Measurements from ENCODE around the gene DSCAML1. TPM values are rescaled to one million over a fixed set of nuclear protein-coding genes. Genes with fewer than 3 reads are reported as not detected.

Gene DSCAML1
- total RNA-seq, 2 experiments from 2014 or later = not detected

GRCh38 chr11:117671370-117671769 is 125.6 kb downstream of the DSCAML1 start:
- no peaks in the 10 kb centered on the region for H3K9me2 ChIP-seq (ENCODE audit: insufficient read depth, low read length)
- ChIA-PET CTCF (ENCODE audit: unreplicated experiment) (no interaction called here), POLR2A (no interaction called here)
- H3K79me2 ChIP-seq (ENCODE audit: insufficient read depth, low read depth, low read length) = no peaks in the 10 kb centered on the region
- no peak overlapping the region for H3K27ac ChIP-seq (ENCODE audit: low read depth, low read length, poor library complexity, severe bottlenecking)
- H3K4me3 ChIP-seq (ENCODE audit: low read depth, low read length, poor library complexity, severe bottlenecking) = no peak overlapping the region
- no peak for TF ChIP-seq CTCF (conservative IDR thresholded peaks at IDR 0.05; ENCODE audit: low read length)
- TF ChIP-seq EZH2phosphoT487 (IDR thresholded peaks at IDR 0.05; ENCODE audit: borderline replicate concordance, low read depth, low read length) = no peak
- DNase-seq (ENCODE audit: low spot score) = no peak
- no peak overlapping the region for H3K4me2 ChIP-seq (ENCODE audit: low read length)
- no peaks in the 10 kb centered on the region for H3K4me1 ChIP-seq (ENCODE audit: insufficient read depth, low read length, poor library complexity, severe bottlenecking)
- no TSS peak for BruUV-seq (replicated peaks)
- H2AFZ ChIP-seq (ENCODE audit: low read length) = no peak overlapping the region
- intact Hi-C loops (cut with micrococcal nuclease; ENCODE audit: unreplicated experiment) = no loop called here
- no peaks in the 10 kb centered on the region for H3K36me3 ChIP-seq (ENCODE audit: insufficient read depth, low read length)
- no peaks in the 10 kb centered on the region for H3K9me3 ChIP-seq (ENCODE audit: low read length)
- H4K20me1 ChIP-seq (ENCODE audit: insufficient read depth, low read length) = no peaks in the 10 kb centered on the region

GRCh38 chr11:117670924-117671323 is 126.1 kb downstream of the DSCAML1 start:
- H4K20me1 ChIP-seq (ENCODE audit: insufficient read depth, low read length) = no peaks in the 10 kb centered on the region
- no peaks in the 10 kb centered on the region for H3K9me3 ChIP-seq (ENCODE audit: low read length)
- ChIA-PET CTCF (ENCODE audit: unreplicated experiment) (no interaction called here), POLR2A (no interaction called here)
- H3K4me2 ChIP-seq (ENCODE audit: low read length) = no peak overlapping the region
- no peaks in the 10 kb centered on the region for H3K9me2 ChIP-seq (ENCODE audit: insufficient read depth, low read length)
- no peaks in the 10 kb centered on the region for H3K4me1 ChIP-seq (ENCODE audit: insufficient read depth, low read length, poor library complexity, severe bottlenecking)
- intact Hi-C loops (cut with micrococcal nuclease; ENCODE audit: unreplicated experiment) = no loop called here
- H3K27ac ChIP-seq (ENCODE audit: low read depth, low read length, poor library complexity, severe bottlenecking) = no peak overlapping the region
- BruUV-seq (replicated peaks) = no TSS peak
- no peak overlapping the region for H2AFZ ChIP-seq (ENCODE audit: low read length)
- no peaks in the 10 kb centered on the region for H3K79me2 ChIP-seq (ENCODE audit: insufficient read depth, low read depth, low read length)
- no peak for TF ChIP-seq CTCF (conservative IDR thresholded peaks at IDR 0.05; ENCODE audit: low read length)
- no peak for TF ChIP-seq EZH2phosphoT487 (IDR thresholded peaks at IDR 0.05; ENCODE audit: borderline replicate concordance, low read depth, low read length)
- H3K4me3 ChIP-seq (ENCODE audit: low read depth, low read length, poor library complexity, severe bottlenecking) = no peak overlapping the region
- no peak for DNase-seq (ENCODE audit: low spot score)
- H3K36me3 ChIP-seq (ENCODE audit: insufficient read depth, low read length) = no peaks in the 10 kb centered on the region

- no peak overlapping the region for H3K4me2 ChIP-seq (ENCODE audit: low read length)
- intact Hi-C loops (cut with micrococcal nuclease; ENCODE audit: unreplicated experiment) = no loop called here
- CTCF ChIA-PET (ENCODE audit: unreplicated experiment) = no interaction called here
These were observed 126.6 kb downstream of the DSCAML1 start for GRCh38 chr11:117670443-117670842.

More at GRCh38 chr11:117670443-117670842, 126.6 kb downstream of the DSCAML1 start:
- no peaks in the 10 kb centered on the region for H4K20me1 ChIP-seq (ENCODE audit: insufficient read depth, low read length)
- POLR2A ChIA-PET = no interaction called here
- no peaks in the 10 kb centered on the region for H3K9me3 ChIP-seq (ENCODE audit: low read length)
- H2AFZ ChIP-seq (ENCODE audit: low read length) = no peak overlapping the region
- no peaks in the 10 kb centered on the region for H3K79me2 ChIP-seq (ENCODE audit: insufficient read depth, low read depth, low read length)
- no peaks in the 10 kb centered on the region for H3K4me1 ChIP-seq (ENCODE audit: insufficient read depth, low read length, poor library complexity, severe bottlenecking)
- TF ChIP-seq CTCF (conservative IDR thresholded peaks at IDR 0.05; ENCODE audit: low read length) = no peak
- H3K9me2 ChIP-seq (ENCODE audit: insufficient read depth, low read length) = no peaks in the 10 kb centered on the region
- BruUV-seq (replicated peaks) = no TSS peak
- no peak for DNase-seq (ENCODE audit: low spot score)
- no peak overlapping the region for H3K4me3 ChIP-seq (ENCODE audit: low read depth, low read length, poor library complexity, severe bottlenecking)
- H3K36me3 ChIP-seq (ENCODE audit: insufficient read depth, low read length) = no peaks in the 10 kb centered on the region
- H3K27ac ChIP-seq (ENCODE audit: low read depth, low read length, poor library complexity, severe bottlenecking) = no peak overlapping the region

All from OCI-LY7 (cell line).